Measurements from ENCODE around the gene USP32.

Gene USP32

DNA sequence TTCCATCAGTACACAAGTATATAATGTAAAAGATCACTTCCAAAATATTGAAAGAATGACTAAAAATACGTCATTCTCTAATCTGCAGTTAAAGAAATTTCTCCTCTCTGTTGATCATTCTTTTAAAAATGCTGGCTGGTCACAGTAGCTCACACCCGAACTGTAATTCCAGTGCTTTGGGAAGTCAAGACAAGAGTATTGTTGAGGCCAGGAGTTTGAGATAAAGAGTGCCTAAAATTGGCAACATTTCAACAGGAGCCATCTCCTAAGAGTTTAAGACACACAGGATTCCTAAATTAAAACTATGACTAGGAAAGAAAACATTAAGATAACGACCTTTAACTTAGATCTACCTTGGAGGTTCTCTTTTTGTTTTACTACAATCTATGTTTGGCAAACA is 4.5 kb upstream of the USP32 start:
- Histone ChIP-seq H3K27ac (ENCODE audit: low read depth, low read length, poor library complexity, severe bottlenecking) (no peak overlapping the region), H3K36me3 (ENCODE audit: insufficient read depth, low read length) (no peaks in the 10 kb centered on the region), H3F3A (ENCODE audit: insufficient read depth, low read length) (peaks cover 3% of the 10 kb centered on the region; the same call in 1 of the 2 replicates), H3K27me3 (ENCODE audit: insufficient read depth, low read length) (peaks cover 5% of the 10 kb centered on the region; the same call in 1 of the 2 replicates), H3K9ac (ENCODE audit: low read length) (no peak overlapping the region), H3K79me2 (ENCODE audit: insufficient read depth, low read length) (no peaks in the 10 kb centered on the region), H2AFZ (ENCODE audit: low read length) (no peak overlapping the region), H3K9me2 (ENCODE audit: low read depth, low read length) (no peaks in the 10 kb centered on the region), H3K4me1 (ENCODE audit: insufficient read depth, low read length, severe bottlenecking) (peaks cover 14% of the 10 kb centered on the region), H4K20me1 (ENCODE audit: insufficient read depth, low read length) (no peaks in the 10 kb centered on the region), H3K4me2 (ENCODE audit: low read length) (no peak overlapping the region), H3K4me3 (ENCODE audit: low read depth, low read length, poor library complexity, severe bottlenecking) (no peak overlapping the region), H3K9me3 (ENCODE audit: low read length) (no peaks in the 10 kb centered on the region)
- TF ChIP-seq EZH2 (IDR thresholded peaks at IDR 0.05; ENCODE audit: borderline replicate concordance, low read length): no peak
- TF ChIP-seq, protein P1, sequence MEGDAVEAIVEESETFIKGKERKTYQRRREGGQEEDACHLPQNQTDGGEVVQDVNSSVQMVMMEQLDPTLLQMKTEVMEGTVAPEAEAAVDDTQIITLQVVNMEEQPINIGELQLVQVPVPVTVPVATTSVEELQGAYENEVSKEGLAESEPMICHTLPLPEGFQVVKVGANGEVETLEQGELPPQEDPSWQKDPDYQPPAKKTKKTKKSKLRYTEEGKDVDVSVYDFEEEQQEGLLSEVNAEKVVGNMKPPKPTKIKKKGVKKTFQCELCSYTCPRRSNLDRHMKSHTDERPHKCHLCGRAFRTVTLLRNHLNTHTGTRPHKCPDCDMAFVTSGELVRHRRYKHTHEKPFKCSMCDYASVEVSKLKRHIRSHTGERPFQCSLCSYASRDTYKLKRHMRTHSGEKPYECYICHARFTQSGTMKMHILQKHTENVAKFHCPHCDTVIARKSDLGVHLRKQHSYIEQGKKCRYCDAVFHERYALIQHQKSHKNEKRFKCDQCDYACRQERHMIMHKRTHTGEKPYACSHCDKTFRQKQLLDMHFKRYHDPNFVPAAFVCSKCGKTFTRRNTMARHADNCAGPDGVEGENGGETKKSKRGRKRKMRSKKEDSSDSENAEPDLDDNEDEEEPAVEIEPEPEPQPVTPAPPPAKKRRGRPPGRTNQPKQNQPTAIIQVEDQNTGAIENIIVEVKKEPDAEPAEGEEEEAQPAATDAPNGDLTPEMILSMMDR (IDR thresholded peaks at IDR 0.05; ENCODE audit: low read length): no peak

DNA sequence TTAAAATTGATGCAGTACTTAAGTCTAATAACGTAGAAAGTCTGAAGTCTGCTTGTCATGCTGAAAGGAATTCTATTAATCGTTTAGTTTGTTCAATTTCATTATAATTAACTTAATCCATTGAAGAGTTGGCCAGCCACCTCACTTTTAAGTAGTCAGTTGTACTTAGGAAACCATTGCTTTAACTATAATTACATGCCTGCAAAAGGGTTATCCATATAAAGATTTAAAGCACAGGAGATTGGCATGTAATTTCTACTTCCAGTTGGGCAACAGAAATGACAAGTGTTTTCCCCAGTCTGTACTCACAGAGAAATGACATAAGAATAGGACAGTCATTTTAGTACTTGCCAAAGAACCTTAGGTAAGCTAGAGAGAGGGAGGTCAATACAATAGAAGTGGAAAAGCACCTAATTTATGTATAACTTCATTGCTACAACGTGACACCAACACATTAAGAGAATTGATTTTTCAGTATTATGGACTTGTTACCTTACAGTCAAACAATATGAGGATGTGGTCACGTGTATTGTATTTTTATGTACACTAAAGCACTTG is 3.7 kb upstream of the USP32 start:
- H3K27me3 ChIP-seq (ENCODE audit: insufficient read depth, low read length): peaks cover 5% of the 10 kb centered on the region; the same call in 1 of the 2 replicates
- no peak overlapping the region for H3K4me2 ChIP-seq (ENCODE audit: low read length)
- no peak overlapping the region for H3K27ac ChIP-seq (ENCODE audit: low read depth, low read length, poor library complexity, severe bottlenecking)
- H4K20me1 ChIP-seq (ENCODE audit: insufficient read depth, low read length): no peaks in the 10 kb centered on the region
- no peaks in the 10 kb centered on the region for H3K36me3 ChIP-seq (ENCODE audit: insufficient read depth, low read length)
- H3K4me3 ChIP-seq (ENCODE audit: low read depth, low read length, poor library complexity, severe bottlenecking): no peak overlapping the region
- H3F3A ChIP-seq (ENCODE audit: insufficient read depth, low read length): peaks cover 3% of the 10 kb centered on the region; the same call in 1 of the 2 replicates
- no peaks in the 10 kb centered on the region for H3K9me2 ChIP-seq (ENCODE audit: low read depth, low read length)
- H3K4me1 ChIP-seq (ENCODE audit: insufficient read depth, low read length, severe bottlenecking): peaks cover 21% of the 10 kb centered on the region
- no peaks in the 10 kb centered on the region for H3K9me3 ChIP-seq (ENCODE audit: low read length)
- TF ChIP-seq EZH2 (IDR thresholded peaks at IDR 0.05; ENCODE audit: borderline replicate concordance, low read length): no peak
- TF ChIP-seq, protein P1 (IDR thresholded peaks at IDR 0.05; ENCODE audit: low read length): no peak
- H3K79me2 ChIP-seq (ENCODE audit: insufficient read depth, low read length): no peaks in the 10 kb centered on the region
- H2AFZ ChIP-seq (ENCODE audit: low read length): no peak overlapping the region
- no peak overlapping the region for H3K9ac ChIP-seq (ENCODE audit: low read length)

DNA sequence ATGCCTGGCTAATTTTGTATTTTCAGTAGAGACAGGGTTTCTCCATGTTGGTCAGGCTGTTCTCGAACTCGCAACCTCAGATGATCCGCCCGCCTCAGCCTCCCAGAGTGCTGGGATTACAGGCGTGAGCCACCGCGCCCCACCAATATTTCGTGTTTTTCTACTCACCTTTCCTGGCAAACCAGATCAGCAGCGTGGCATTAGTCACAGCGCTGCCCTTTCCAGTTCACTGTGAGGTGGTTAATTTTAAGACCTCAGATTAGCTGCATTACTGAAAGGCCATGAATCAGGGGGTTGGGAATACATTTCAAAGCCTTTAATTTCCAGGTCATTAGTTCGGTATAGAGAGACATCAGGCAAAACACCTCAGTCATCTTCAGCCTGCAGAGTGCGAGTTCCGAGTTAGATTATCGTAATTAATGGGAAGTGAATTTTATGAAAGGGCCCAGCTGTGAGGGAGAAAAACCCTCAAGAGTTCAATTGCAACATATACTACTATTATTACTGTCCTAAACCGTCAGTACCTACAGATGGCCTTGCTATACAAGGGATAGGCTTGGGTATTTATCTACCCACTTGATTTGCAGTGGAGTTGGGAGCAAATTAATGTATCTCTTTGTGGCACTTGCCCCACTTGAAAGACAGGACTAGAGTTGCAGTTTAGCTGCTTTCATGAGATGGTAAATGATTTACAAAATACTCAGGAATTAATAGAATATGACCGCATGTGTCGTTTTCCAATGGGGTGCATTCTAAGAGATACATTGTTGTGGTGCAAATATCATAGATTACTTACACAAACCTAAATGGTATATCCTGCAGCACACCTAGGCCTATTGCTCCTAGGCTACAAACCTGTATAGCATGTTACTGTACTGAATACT is 2.1 kb upstream of the USP32 start:
- no peaks in the 10 kb centered on the region for H3K9me3 ChIP-seq (ENCODE audit: low read length)
- no peaks in the 10 kb centered on the region for H3K36me3 ChIP-seq (ENCODE audit: insufficient read depth, low read length)
- H2AFZ ChIP-seq (ENCODE audit: low read length): no peak overlapping the region
- H3K27me3 ChIP-seq (ENCODE audit: insufficient read depth, low read length): peaks cover 5% of the 10 kb centered on the region; the same call in 1 of the 2 replicates
- H3K4me2 ChIP-seq (ENCODE audit: low read length): no peak overlapping the region
- H4K20me1 ChIP-seq (ENCODE audit: insufficient read depth, low read length): no peaks in the 10 kb centered on the region
- H3K9ac ChIP-seq (ENCODE audit: low read length): no peak overlapping the region
- H3K4me1 ChIP-seq (ENCODE audit: insufficient read depth, low read length, severe bottlenecking): peaks cover 32% of the 10 kb centered on the region
- H3K79me2 ChIP-seq (ENCODE audit: insufficient read depth, low read length): 0 out of 2 replicates have a peak, but pooled peaks cover 5% of the 10 kb centered on the region
- no peak overlapping the region for H3K4me3 ChIP-seq (ENCODE audit: low read depth, low read length, poor library complexity, severe bottlenecking)
- no peaks in the 10 kb centered on the region for H3K9me2 ChIP-seq (ENCODE audit: low read depth, low read length)
- no peak overlapping the region for H3K27ac ChIP-seq (ENCODE audit: low read depth, low read length, poor library complexity, severe bottlenecking)
- peaks cover 3% of the 10 kb centered on the region; the same call in 1 of the 2 replicates for H3F3A ChIP-seq (ENCODE audit: insufficient read depth, low read length)
- TF ChIP-seq EZH2 (IDR thresholded peaks at IDR 0.05; ENCODE audit: borderline replicate concordance, low read length): no peak
- TF ChIP-seq, protein P1 (IDR thresholded peaks at IDR 0.05; ENCODE audit: low read length): no peak

Measured in OCI-LY1 (cell line).